SK-N-SH (cell line): Measurements from ENCODE around the gene STK35. TPM values are rescaled to one million over a fixed set of nuclear protein-coding genes. Genes with fewer than 3 reads are reported as not detected.

ENCODE experiments used
- CTCF ChIA-PET: fragments of 300-600, 350-600 bp; formaldehyde crosslinking; extraction: SDS; loops from one replicate; lab custom pipeline; 2021; lab: Yijun Ruan, JAX
- POLR2A ChIA-PET: fragments of 350-600 bp; sonication (Branson Sonifier 250); formaldehyde crosslinking; extraction: SDS; loops from one replicate; lab custom pipeline; 2020; ENCODE audit warnings: antibody characterized with exemption, inconsistent platforms; lab: Yijun Ruan, JAX
- DNase-seq: peaks from one replicate; pipeline ENCODE4 v3.0.0; 2012
- H2AFZ ChIP-seq: fragments of 200-600 bp; sonication (generic); 2 replicates; pipeline ENCODE4 v1.8.1; 2016; ENCODE audit warnings: antibody characterized with exemption, mild to moderate bottlenecking, low read depth
- H3F3A ChIP-seq: fragments of 200-600 bp; sonication (generic); replicated peaks from 2 replicates; pipeline ENCODE3; 2016; ENCODE audit warnings: antibody characterized with exemption, mild to moderate bottlenecking; ENCODE audit not compliant: insufficient read depth
- H3K27ac ChIP-seq, 2 experiments: fragments of 200-500 bp in 1 of 2; fragments of 200-600 bp in 1 of 2; sonication (Bioruptor generic) in 1 of 2; sonication (generic), shearing (Covaris generic) in 1 of 2; 2 replicates each; pipeline versions ENCODE4 v1.5.1 to v1.6.1; 2014 to 2016; ENCODE audit warnings: low read depth in 2 of 2, inconsistent platforms in 1 of 2, low read length in 1 of 2, mild to moderate bottlenecking in 1 of 2, mixed read lengths in 1 of 2
- H3K27me3 ChIP-seq: fragments of 200-600 bp; sonication (generic), shearing (Covaris generic); 2 replicates; pipeline ENCODE4 v1.6.1; 2016; ENCODE audit warnings: mixed run types; ENCODE audit not compliant: insufficient read depth
- H3K36me3 ChIP-seq, 2 experiments: fragments of 200-500 bp in 1 of 2; fragments of 200-600 bp in 1 of 2; sonication (Bioruptor generic) in 1 of 2; sonication (generic) in 1 of 2; replicated peaks in 1 of 2; 2 replicates each; pipeline versions ENCODE3 to v1.5.1; 2014 to 2016; ENCODE audit warnings: low read length in 1 of 2, mild to moderate bottlenecking in 1 of 2; ENCODE audit not compliant: insufficient read depth in 2 of 2, control insufficient read depth in 1 of 2
- H3K4me1 ChIP-seq, 2 experiments: fragments of 200-500 bp in 1 of 2; fragments of 200-600 bp in 1 of 2; sonication (Bioruptor generic) in 1 of 2; sonication (generic), shearing (Covaris generic) in 1 of 2; 2 replicates each; pipeline versions ENCODE4 v1.5.1 to v1.6.1; 2014 to 2016; ENCODE audit warnings: low read depth in 1 of 2, low read length in 1 of 2, mixed run types in 1 of 2; ENCODE audit not compliant: insufficient read depth in 2 of 2, control insufficient read depth in 1 of 2
- H3K4me2 ChIP-seq: fragments of 200-600 bp; sonication (generic), shearing (Covaris generic); 2 replicates; pipeline ENCODE4 v1.6.1; 2017; ENCODE audit warnings: mixed run types
- H3K4me3 ChIP-seq, 2 experiments: fragments of 200-500 bp in 1 of 2; fragments of 200-600 bp in 1 of 2; sonication (Bioruptor generic) in 1 of 2; sonication (generic), shearing (Covaris generic) in 1 of 2; 2 replicates each; pipeline versions ENCODE4 v1.5.1 to v1.8.1; 2014 to 2016; ENCODE audit warnings: low read depth in 2 of 2, inconsistent platforms in 1 of 2, low read length in 1 of 2, mild to moderate bottlenecking in 1 of 2, mixed read lengths in 1 of 2, moderate library complexity in 1 of 2
- H3K79me2 ChIP-seq: fragments of 200-600 bp; sonication (generic); 2 replicates; pipeline ENCODE4 v1.8.1; 2017; ENCODE audit warnings: mild to moderate bottlenecking; ENCODE audit not compliant: insufficient read depth
- H3K9ac ChIP-seq: fragments of 200-600 bp; sonication (generic); 2 replicates; pipeline ENCODE4 v1.6.1; 2017; ENCODE audit warnings: mixed run types
- H3K9me2 ChIP-seq: fragments of 200-600 bp; sonication (generic); 2 replicates; pipeline ENCODE4 v1.6.1; 2017; ENCODE audit warnings: mixed run types
- H3K9me3 ChIP-seq: fragments of 200-600 bp; sonication (generic); 2 replicates; pipeline ENCODE4 v1.6.1; 2017; ENCODE audit warnings: mixed run types, mild to moderate bottlenecking, moderate library complexity
- H4K20me1 ChIP-seq: fragments of 200-600 bp; sonication (generic); 2 replicates; pipeline ENCODE4 v1.6.1; 2017; ENCODE audit warnings: mild to moderate bottlenecking, mixed run types; ENCODE audit not compliant: insufficient read depth
- CHD2 ChIP-seq: fragments of 150-350 bp; IDR thresholded peaks from 2 replicates; pipeline ENCODE4 v1.6.1; 2018; ENCODE audit warnings: low read length; ENCODE audit not compliant: partially characterized antibody
- CTCF ChIP-seq: fragments of 200-600 bp; sonication (generic); IDR thresholded peaks from 2 replicates; pipeline ENCODE4 v1.6.1; 2017; ENCODE audit warnings: antibody characterized with exemption, mild to moderate bottlenecking, moderate library complexity
- ELF1 ChIP-seq: IDR thresholded peaks from 2 replicates; pipeline ENCODE4 v1.4.0; 2012
- FOXM1 ChIP-seq: IDR thresholded peaks from 2 replicates; pipeline ENCODE4 v1.4.0; 2012; ENCODE audit warnings: low read depth, mild to moderate bottlenecking
- GABPA ChIP-seq: IDR thresholded peaks from 2 replicates; pipeline ENCODE4 v1.4.0; 2012; ENCODE audit warnings: low read depth, mild to moderate bottlenecking
- GATA2 ChIP-seq: sonication (generic); formaldehyde crosslinking; IDR thresholded peaks from 2 replicates; pipeline ENCODE4 v1.5.0; 2020; ENCODE audit warnings: mild to moderate bottlenecking, missing genetic modification reagents
- IRF3 ChIP-seq: fragments of 150-350 bp; IDR thresholded peaks from 2 replicates; pipeline ENCODE4 v1.6.1; 2016; ENCODE audit warnings: mild to moderate bottlenecking, low read depth, low read length
- MAX ChIP-seq: IDR thresholded peaks from 2 replicates; pipeline ENCODE4 v1.4.0; 2012; ENCODE audit warnings: low read depth
- MXI1 ChIP-seq: IDR thresholded peaks from 2 replicates; pipeline ENCODE4 v1.6.1; 2012; ENCODE audit warnings: mild to moderate bottlenecking, low read depth, low read length, improper control_type of control experiment
- NRF1 ChIP-seq: IDR thresholded peaks from 2 replicates; pipeline ENCODE4 v1.6.1; 2012; ENCODE audit warnings: low read depth, mild to moderate bottlenecking, low read length
- POLR2AphosphoS5 ChIP-seq: IDR thresholded peaks from 2 replicates; pipeline ENCODE4 v1.6.1; 2012; ENCODE audit warnings: low read depth, low read length
- RAD21 ChIP-seq: IDR thresholded peaks from 2 replicates; pipeline ENCODE4 v1.6.1; 2012; ENCODE audit warnings: mild to moderate bottlenecking, low read length
- RFX5 ChIP-seq: IDR thresholded peaks from 2 replicates; pipeline ENCODE4 v1.6.1; 2012; ENCODE audit warnings: mild to moderate bottlenecking, improper control_type of control experiment, low read length
- RXRA ChIP-seq: IDR thresholded peaks from 2 replicates; pipeline ENCODE4 v1.4.0; 2012; ENCODE audit warnings: low read depth, mild to moderate bottlenecking, borderline replicate concordance
- SIN3A ChIP-seq: IDR thresholded peaks from 2 replicates; pipeline ENCODE4 v1.6.1; 2012; ENCODE audit warnings: low read depth, mild to moderate bottlenecking, low read length, moderate library complexity, borderline replicate concordance
- SMC3 ChIP-seq: IDR thresholded peaks from 2 replicates; pipeline ENCODE4 v1.6.1; 2012; ENCODE audit warnings: low read depth, low read length, improper control_type of control experiment
- TAF1 ChIP-seq: IDR thresholded peaks from 2 replicates; pipeline ENCODE4 v1.6.1; 2012; ENCODE audit warnings: low read depth, mild to moderate bottlenecking, low read length, moderate library complexity, borderline replicate concordance
- TEAD4 ChIP-seq: IDR thresholded peaks from 2 replicates; pipeline ENCODE4 v1.4.0; 2012; ENCODE audit warnings: mild to moderate bottlenecking, borderline replicate concordance; ENCODE audit not compliant: insufficient read depth
- USF1 ChIP-seq: IDR thresholded peaks from 2 replicates; pipeline ENCODE4 v1.4.0; 2012; ENCODE audit warnings: low read depth, borderline replicate concordance
- USF2 ChIP-seq: fragments of 150-350 bp; IDR thresholded peaks from 2 replicates; pipeline ENCODE4 v1.6.1; 2017; ENCODE audit warnings: antibody characterized with exemption, low read length, low read depth, borderline replicate concordance
- WGBS: methylation state at CpG from one replicate; pipeline ENCODE4 v1.1.6; 2017; ENCODE audit warnings: low lambda C conversion rate; 5-methylcytosine and 5-hydroxymethylcytosine counted together
- polyA plus RNA-seq, 3 experiments: library from polyadenylated mRNA; depleted of rRNA; stranded (reverse); fragments of >200 nt; gene quantifications; 2 replicates each; pipeline ENCODE4 v1.2.3, GENCODE V29; 2012
- small RNA-seq, 7 experiments: library from RNA; depleted of rRNA; stranded (forward); fragments of <200 nt; gene quantifications; one replicate each; pipeline ENCODE3, GENCODE V24; 2012

The STK35 gene
- polyA plus RNA-seq, 1 of the 3 experiments (the other 2 are of a cell fraction), result 6.7 TPM

GRCh38 chr20:2197166-2197565, 95.5 kb downstream of the STK35 start:
- 36% methylated on average over 7 of the region's 7 CpGs for WGBS
- Histone ChIP-seq H3K9me3 (no peaks in the 10 kb centered on the region), H3K9ac (no peak overlapping the region), H3K79me2 (no peaks in the 10 kb centered on the region), H4K20me1 (no peaks in the 10 kb centered on the region), H3K27ac (no peak overlapping the region), H3K9me2 (no peaks in the 10 kb centered on the region), H3K4me2 (no peak overlapping the region), H3K4me3 (no peak overlapping the region), H3K36me3 (no peaks in the 10 kb centered on the region), H2AFZ (no peak overlapping the region), H3F3A (no peaks in the 10 kb centered on the region), H3K4me1 (peaks cover 0 to 4% of the 10 kb centered on the region in 2 experiments; a peak in 2 of 4 replicates), H3K27me3 (no peaks in the 10 kb centered on the region; the same call in 1 of the 2 replicates)
- ChIA-PET CTCF (interaction anchor here (1.4 to 5.1 kb wide), 6 partner anchors 10 to 392 kb away, joined by 3 to 22 read pairs (median 6); no protein-coding TSS in a partner anchor), POLR2A (no interaction called here)
- TF ChIP-seq GABPA, result no peak
- no peak for TF ChIP-seq TEAD4
- TF ChIP-seq SIN3A, result no peak
- no peak for TF ChIP-seq NRF1
- no peak for TF ChIP-seq MAX
- TF ChIP-seq FOXM1, result no peak
- no peak for TF ChIP-seq SMC3
- no peak for TF ChIP-seq USF1
- TF ChIP-seq MXI1, result no peak
- no peak for TF ChIP-seq GATA2 (CRISPR knock-in tag)
- TF ChIP-seq USF2, result no peak
- no peak for TF ChIP-seq CHD2
- no peak for TF ChIP-seq RFX5
- no peak for TF ChIP-seq RXRA
- TF ChIP-seq TAF1, result no peak
- TF ChIP-seq ELF1, result no peak
- TF ChIP-seq RAD21, result no peak
- no peak for TF ChIP-seq CTCF
- TF ChIP-seq IRF3, result no peak
- TF ChIP-seq POLR2AphosphoS5, result no peak
- no peak for DNase-seq

Small RNA genes within 50 kb of the gene (small RNA-seq; reads per million reads assigned to genes)
- 0 reads per million in 7 experiments for gene RPL7P2

Other genes starting within 250 kb of the STK35 start
- 6.8 and 9.1 TPM in 2 replicates for gene SIRPA, start 206.4 kb upstream of the STK35 start, polyA plus RNA-seq (2012; rRNA removed)
- gene PDYN, start 107.8 kb upstream of the STK35 start, polyA plus RNA-seq (2012; rRNA removed), result not detected in 2 replicates
- not detected in 2 replicates for gene TGM3, start 194.2 kb downstream of the STK35 start, polyA plus RNA-seq (2012; rRNA removed)